NCI-H460 (cell line): ENCODE measurements around the gene LIPE. TPM values are rescaled to one million over a fixed set of nuclear protein-coding genes. Genes with fewer than 3 reads are reported as not detected.

ENCODE experiments used
- DNase-seq: peaks from one replicate; pipeline ENCODE4 v3.0.0-alpha.2; 2016; ENCODE audit warnings: low read depth; ENCODE audit errors: extremely low read depth
- small RNA-seq, 2 experiments: library from RNA; depleted of rRNA; stranded (forward); fragments of <200 nt; gene quantifications; one replicate each; pipeline ENCODE3, GENCODE V24; 2014
- total RNA-seq: library from RNA; depleted of rRNA; stranded (reverse); fragments of >200 nt; shearing (Covaris generic); gene quantifications from 2 replicates; pipeline ENCODE4 v1.2.3, GENCODE V29; 2014; rRNA removed

LIPE gene
- total RNA-seq, 1 experiment from 2014 or later = 0.87 TPM

- DNase-seq = no peak
These were observed 69.9 kb downstream of the LIPE start for GRCh38 chr19:42357290-42357689.

GRCh38 chr19:42356686-42357085 lies 70.5 kb downstream of the LIPE start:
- DNase-seq = no peak

GRCh38 chr19:42355896-42356295 lies 71.3 kb downstream of the LIPE start:
- no peak for DNase-seq

GRCh38 chr19:42353341-42354015 lies 73.7 kb downstream of the LIPE start:
- DNase-seq = no peak

GRCh38 chr19:42352301-42353259 lies 74.6 kb downstream of the LIPE start:
- DNase-seq = no peak

Small RNA genes within 50 kb of the gene (small RNA-seq; reads per million reads assigned to genes)
- gene RNU4-60P = 0 reads per million in 2 experiments

Other genes with a start within 250 kb of the LIPE start
- gene DEDD2, start 209.7 kb downstream of the LIPE start, total RNA-seq = 12.9 and 16.5 TPM in 2 replicates
- gene ZNF526, start 207.1 kb downstream of the LIPE start, total RNA-seq = 3.7 and 4.4 TPM in 2 replicates
- 19.0 and 20.2 TPM in 2 replicates for gene GSK3A, start 184.8 kb downstream of the LIPE start, total RNA-seq
- gene ERF, start 172.3 kb downstream of the LIPE start, total RNA-seq = 16.1 and 17.1 TPM in 2 replicates
- gene CIC, start 158.1 kb downstream of the LIPE start, total RNA-seq = 7.7 and 9.1 TPM in 2 replicates
- gene PRR19, start 125.3 kb downstream of the LIPE start, total RNA-seq = 0.35 TPM in 1 of 2 replicates, not detected in the other
- gene PAFAH1B3, start 124.8 kb downstream of the LIPE start, total RNA-seq = 17.4 and 22.4 TPM in 2 replicates
- 0.17 TPM in 1 of 2 replicates, not detected in the other for gene TMEM145, start 114.1 kb downstream of the LIPE start, total RNA-seq
- gene MEGF8, start 101.8 kb downstream of the LIPE start, total RNA-seq = 7.4 and 7.8 TPM in 2 replicates
- 0.69 and 1.2 TPM in 2 replicates for gene CNFN, start 37.1 kb downstream of the LIPE start, total RNA-seq
- not detected in 2 replicates for gene CXCL17, start 15.6 kb upstream of the LIPE start, total RNA-seq
- 0.06 and 0.12 TPM in 2 replicates for gene CEACAM1, start 101.1 kb upstream of the LIPE start, total RNA-seq
- gene CEACAM8, start 167.5 kb upstream of the LIPE start, total RNA-seq = not detected in 2 replicates